ENCODE data around the gene SERGEF.

DNA sequence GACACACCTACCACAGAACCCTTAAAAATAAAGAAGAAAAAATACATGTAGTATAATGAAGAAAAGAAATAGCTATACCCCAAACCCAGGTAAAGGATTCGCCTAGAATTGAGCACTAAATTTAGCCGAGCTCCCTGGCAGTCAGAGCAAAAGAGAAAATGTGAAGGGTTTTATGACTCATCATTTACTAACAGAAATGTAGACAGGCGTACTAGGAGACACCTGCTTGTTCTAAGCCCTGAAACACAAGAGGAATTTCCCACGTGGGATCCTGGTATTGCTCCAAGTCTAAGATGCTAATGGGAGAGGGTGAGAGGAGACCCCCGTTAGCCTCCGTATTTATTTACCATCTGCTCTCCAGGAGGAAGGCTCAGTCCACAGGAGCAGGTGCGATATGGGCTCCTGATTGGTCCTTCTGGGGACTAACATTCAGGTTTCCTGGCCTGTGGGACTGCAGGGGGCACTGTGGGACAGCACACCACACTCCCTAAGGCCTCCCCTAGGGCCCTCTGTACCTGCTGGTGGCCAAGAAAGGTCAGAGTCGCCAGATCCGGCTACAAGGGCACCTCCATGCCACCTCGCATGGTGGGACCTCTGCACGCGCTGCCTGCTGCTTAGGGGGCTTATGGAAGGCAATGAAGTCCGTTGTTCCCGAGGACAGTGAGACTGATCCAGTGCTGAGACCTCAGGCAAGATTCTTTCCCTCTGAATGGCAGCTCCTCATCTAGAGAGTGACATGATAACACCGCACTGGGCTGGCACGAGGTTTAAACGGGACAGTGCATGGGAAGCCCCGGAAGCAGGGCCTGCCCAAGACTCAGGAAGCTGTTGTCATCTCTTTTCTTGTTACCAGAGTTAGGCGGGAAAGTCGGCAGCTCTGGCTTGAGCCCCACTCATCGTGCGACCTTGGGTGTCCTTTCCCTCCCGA lies 252.5 kb downstream of the SERGEF start:
- TF ChIP-seq, protein P1, sequence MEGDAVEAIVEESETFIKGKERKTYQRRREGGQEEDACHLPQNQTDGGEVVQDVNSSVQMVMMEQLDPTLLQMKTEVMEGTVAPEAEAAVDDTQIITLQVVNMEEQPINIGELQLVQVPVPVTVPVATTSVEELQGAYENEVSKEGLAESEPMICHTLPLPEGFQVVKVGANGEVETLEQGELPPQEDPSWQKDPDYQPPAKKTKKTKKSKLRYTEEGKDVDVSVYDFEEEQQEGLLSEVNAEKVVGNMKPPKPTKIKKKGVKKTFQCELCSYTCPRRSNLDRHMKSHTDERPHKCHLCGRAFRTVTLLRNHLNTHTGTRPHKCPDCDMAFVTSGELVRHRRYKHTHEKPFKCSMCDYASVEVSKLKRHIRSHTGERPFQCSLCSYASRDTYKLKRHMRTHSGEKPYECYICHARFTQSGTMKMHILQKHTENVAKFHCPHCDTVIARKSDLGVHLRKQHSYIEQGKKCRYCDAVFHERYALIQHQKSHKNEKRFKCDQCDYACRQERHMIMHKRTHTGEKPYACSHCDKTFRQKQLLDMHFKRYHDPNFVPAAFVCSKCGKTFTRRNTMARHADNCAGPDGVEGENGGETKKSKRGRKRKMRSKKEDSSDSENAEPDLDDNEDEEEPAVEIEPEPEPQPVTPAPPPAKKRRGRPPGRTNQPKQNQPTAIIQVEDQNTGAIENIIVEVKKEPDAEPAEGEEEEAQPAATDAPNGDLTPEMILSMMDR (IDR thresholded peaks at IDR 0.05; ENCODE audit: low read length) = peak; percentile 65
- TF ChIP-seq EZH2 (optimal IDR thresholded peaks at IDR 0.05; ENCODE audit: low read depth, low read length) (no peak), EZH2phosphoT487 (IDR thresholded peaks at IDR 0.05; ENCODE audit: low read length) (no peak)
